Endodermal cell (in vitro differentiated cells): Measurements from ENCODE around the gene LINC01488. TPM values are rescaled to one million over a fixed set of nuclear protein-coding genes. Genes with fewer than 3 reads are reported as not detected.
A peak's percentile ranks its signal among the peaks of the same experiment; 100 is the strongest.

ENCODE experiments used
- DNase-seq: peaks from one replicate; pipeline ENCODE4 v3.0.0-alpha.2; 2017
- H3K27ac ChIP-seq: 2 replicates; pipeline ENCODE4 v1.5.1; 2013; ENCODE audit warnings: mild to moderate bottlenecking, low read depth, low read length, moderate library complexity
- H3K27me3 ChIP-seq: 2 replicates; pipeline ENCODE4 v1.6.1; 2013; ENCODE audit warnings: mild to moderate bottlenecking, low read length, moderate library complexity; ENCODE audit not compliant: insufficient read depth, control insufficient read depth, poor library complexity, severe bottlenecking
- H3K36me3 ChIP-seq: 2 replicates; pipeline ENCODE4 v1.7.0; 2013; ENCODE audit warnings: mild to moderate bottlenecking, low read length, moderate library complexity; ENCODE audit not compliant: control insufficient read depth, insufficient read depth
- H3K4me1 ChIP-seq: one replicate; pipeline ENCODE4 v1.7.0; 2013; ENCODE audit warnings: low read length; ENCODE audit not compliant: control insufficient read depth, insufficient read depth
- H3K4me3 ChIP-seq: 2 replicates; pipeline ENCODE4 v1.5.1; 2013; ENCODE audit warnings: mild to moderate bottlenecking, low read length, moderate library complexity
- H3K9ac ChIP-seq: 2 replicates; pipeline ENCODE4 v1.6.1; 2013; ENCODE audit warnings: mild to moderate bottlenecking, low read length, moderate library complexity; ENCODE audit not compliant: poor library complexity, severe bottlenecking; ENCODE audit errors: extremely low read depth
- H3K9me3 ChIP-seq: 2 replicates; pipeline ENCODE4 v1.6.1; 2013; ENCODE audit warnings: mild to moderate bottlenecking, low read length, moderate library complexity; ENCODE audit not compliant: control insufficient read depth
- H3K27ac Mint-ChIP-seq: 2 replicates; pipeline ENCODE4 v1.8.0; 2020; ENCODE audit warnings: mixed read lengths
- H3K27me3 Mint-ChIP-seq: 2 replicates; pipeline ENCODE4 v1.8.0; 2021; ENCODE audit warnings: mild to moderate bottlenecking, mixed read lengths; ENCODE audit not compliant: insufficient read depth
- H3K36me3 Mint-ChIP-seq: 2 replicates; pipeline ENCODE4 v1.8.0; 2020; ENCODE audit warnings: low read depth, mixed read lengths
- H3K4me1 Mint-ChIP-seq: 2 replicates; pipeline ENCODE4 v1.8.0; 2020; ENCODE audit warnings: mixed read lengths
- H3K4me3 Mint-ChIP-seq: 2 replicates; pipeline ENCODE4 v1.8.0; 2020; ENCODE audit warnings: mild to moderate bottlenecking, moderate library complexity, mixed read lengths
- H3K9me3 Mint-ChIP-seq: 2 replicates; pipeline ENCODE4 v1.8.0; 2020; ENCODE audit warnings: mild to moderate bottlenecking, mixed read lengths
- WGBS, 2 experiments: methylation state at CpG; one replicate each; pipeline versions ENCODE4 v1.1.5 to v1.1.7; 2013; ENCODE audit warnings: missing lambda C conversion rate in 2 of 2, mixed read lengths in 1 of 2; ENCODE audit not compliant: insufficient coverage in 1 of 2, insufficient read length in 1 of 2; 5-methylcytosine and 5-hydroxymethylcytosine counted together
- total RNA-seq, 2 donors: library from RNA; stranded (reverse); fragmentation: NEBNext Ultra II Directional in 1 of 2; extraction: Animal tissue kit (Norgen Biotek cat#: 25700) in 1 of 2; gene quantifications; 2 replicates in 1 of 2; 3 replicates in 1 of 2; pipeline ENCODE4 v1.2.1, GENCODE V29; 2021
- TF ChIP-seq, protein P1 (sequence below): fragments of 200-600 bp; sonication (generic); conservative IDR thresholded peaks from 2 replicates; pipeline ENCODE4 v1.5.0; 2021; ENCODE audit warnings: antibody characterized with exemption, mild to moderate bottlenecking

LINC01488 gene
- total RNA-seq, 2 donors from 2014 or later: not detected

DNA sequence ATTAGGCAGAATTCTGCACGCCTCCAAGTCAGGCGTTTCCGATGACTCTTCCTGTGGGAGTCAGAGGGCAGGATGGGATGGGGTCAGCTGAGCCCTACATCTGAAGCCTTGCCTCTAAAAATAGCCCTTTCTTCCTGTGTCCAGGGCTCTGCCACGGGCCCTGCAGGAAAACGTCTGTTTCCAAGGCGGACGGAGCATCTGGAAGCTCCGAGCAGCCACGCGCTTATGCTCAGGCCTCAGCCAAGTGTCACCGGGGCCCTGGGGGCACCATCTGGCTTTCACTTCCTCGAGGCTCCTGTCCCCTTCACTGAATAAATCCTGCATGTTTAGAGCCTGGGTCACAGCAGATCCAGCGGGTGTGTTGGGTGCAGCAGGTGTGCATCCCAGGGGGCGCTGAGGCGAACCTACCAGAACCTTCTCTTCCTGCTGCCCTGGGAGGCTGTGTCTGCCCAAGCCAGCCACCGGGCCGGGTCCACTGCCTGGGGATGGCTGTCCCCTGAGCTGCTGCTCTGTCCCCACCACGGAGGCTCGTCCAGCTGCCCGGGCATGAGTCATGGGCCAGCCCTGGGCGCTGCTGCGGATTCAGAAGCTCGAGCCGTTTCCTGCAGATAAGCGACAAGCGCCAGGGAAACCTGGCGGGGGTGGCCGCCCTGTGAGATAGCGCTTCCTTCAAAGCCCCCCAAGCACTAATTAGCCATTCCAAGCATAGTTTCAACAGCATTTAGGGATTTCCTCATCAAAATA, 32.0 kb upstream of the LINC01488 start:
- Mint-ChIP-seq H3K9me3 (no peaks in the 10 kb centered on the region), H3K4me3 (no peak overlapping the region), H3K27ac (no peak overlapping the region), H3K27me3 (no peaks in the 10 kb centered on the region), H3K4me1 (peaks cover 3% of the 10 kb centered on the region), H3K36me3 (no peaks in the 10 kb centered on the region)
- H3K4me1 ChIP-seq: no peaks in the 10 kb centered on the region
- no peaks in the 10 kb centered on the region for H3K27me3 ChIP-seq
- no peak overlapping the region for H3K9ac ChIP-seq
- no peak for DNase-seq
- TF ChIP-seq, protein P1, sequence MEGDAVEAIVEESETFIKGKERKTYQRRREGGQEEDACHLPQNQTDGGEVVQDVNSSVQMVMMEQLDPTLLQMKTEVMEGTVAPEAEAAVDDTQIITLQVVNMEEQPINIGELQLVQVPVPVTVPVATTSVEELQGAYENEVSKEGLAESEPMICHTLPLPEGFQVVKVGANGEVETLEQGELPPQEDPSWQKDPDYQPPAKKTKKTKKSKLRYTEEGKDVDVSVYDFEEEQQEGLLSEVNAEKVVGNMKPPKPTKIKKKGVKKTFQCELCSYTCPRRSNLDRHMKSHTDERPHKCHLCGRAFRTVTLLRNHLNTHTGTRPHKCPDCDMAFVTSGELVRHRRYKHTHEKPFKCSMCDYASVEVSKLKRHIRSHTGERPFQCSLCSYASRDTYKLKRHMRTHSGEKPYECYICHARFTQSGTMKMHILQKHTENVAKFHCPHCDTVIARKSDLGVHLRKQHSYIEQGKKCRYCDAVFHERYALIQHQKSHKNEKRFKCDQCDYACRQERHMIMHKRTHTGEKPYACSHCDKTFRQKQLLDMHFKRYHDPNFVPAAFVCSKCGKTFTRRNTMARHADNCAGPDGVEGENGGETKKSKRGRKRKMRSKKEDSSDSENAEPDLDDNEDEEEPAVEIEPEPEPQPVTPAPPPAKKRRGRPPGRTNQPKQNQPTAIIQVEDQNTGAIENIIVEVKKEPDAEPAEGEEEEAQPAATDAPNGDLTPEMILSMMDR: no peak
- H3K27ac ChIP-seq: peak overlapping the region; percentile 81
- no peaks in the 10 kb centered on the region for H3K9me3 ChIP-seq
- 86 to 91% methylated on average over 26 to 29 of the region's 29 CpGs for WGBS, 2 experiments
- H3K4me3 ChIP-seq: no peak overlapping the region
- no peaks in the 10 kb centered on the region for H3K36me3 ChIP-seq

DNA sequence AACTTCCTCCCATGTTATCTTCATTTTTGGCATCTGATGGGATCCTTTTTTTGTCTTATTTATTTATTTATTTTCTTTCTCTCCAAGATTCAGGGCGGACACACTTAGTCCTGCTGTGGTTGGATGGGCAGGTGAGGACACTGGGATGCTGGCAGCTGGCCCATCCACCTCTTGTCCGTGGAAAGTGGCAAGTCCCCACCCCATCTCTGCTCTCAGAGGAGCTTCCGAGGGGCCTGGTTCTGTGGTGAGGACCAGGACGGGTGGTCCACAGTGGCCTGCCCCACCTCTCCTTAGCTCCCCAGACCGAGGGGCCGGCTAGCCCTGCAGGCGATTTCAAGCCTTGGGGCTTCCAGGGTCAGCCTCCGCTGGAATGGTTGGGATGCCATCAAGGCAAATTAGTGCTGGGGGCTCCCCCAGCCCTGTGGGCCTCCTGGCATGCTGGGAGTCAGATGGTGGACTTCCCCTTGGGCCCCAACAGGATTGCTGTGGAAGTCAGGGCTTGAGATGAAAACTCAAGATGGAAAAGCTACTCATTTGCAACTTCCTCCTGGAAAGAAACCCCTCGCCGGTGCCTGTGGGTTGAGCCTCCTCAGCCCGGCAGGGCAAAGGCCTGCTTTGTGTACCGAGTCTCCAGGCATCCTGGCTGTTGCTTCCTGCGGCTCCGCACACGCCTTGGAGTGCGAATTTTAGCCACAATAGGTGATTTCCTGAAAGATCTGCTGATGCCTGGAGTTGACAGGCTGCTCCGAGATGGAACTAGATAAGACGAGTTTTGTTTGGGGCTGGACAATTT, 31.2 kb upstream of the LINC01488 start:
- Mint-ChIP-seq H3K36me3 (no peaks in the 10 kb centered on the region), H3K4me1 (no peaks in the 10 kb centered on the region), H3K27ac (no peak overlapping the region), H3K4me3 (no peak overlapping the region), H3K9me3 (no peaks in the 10 kb centered on the region), H3K27me3 (no peaks in the 10 kb centered on the region)
- H3K9me3 ChIP-seq: no peaks in the 10 kb centered on the region
- H3K27me3 ChIP-seq: no peaks in the 10 kb centered on the region
- no peak overlapping the region for H3K4me3 ChIP-seq
- no peak overlapping the region for H3K9ac ChIP-seq
- no peaks in the 10 kb centered on the region for H3K36me3 ChIP-seq
- no peak overlapping the region for H3K27ac ChIP-seq
- no peak for DNase-seq
- TF ChIP-seq, protein P1: no peak
- WGBS, 2 experiments: 89 to 92% methylated on average over 11 to 18 of the region's 18 CpGs
- H3K4me1 ChIP-seq: no peaks in the 10 kb centered on the region

DNA sequence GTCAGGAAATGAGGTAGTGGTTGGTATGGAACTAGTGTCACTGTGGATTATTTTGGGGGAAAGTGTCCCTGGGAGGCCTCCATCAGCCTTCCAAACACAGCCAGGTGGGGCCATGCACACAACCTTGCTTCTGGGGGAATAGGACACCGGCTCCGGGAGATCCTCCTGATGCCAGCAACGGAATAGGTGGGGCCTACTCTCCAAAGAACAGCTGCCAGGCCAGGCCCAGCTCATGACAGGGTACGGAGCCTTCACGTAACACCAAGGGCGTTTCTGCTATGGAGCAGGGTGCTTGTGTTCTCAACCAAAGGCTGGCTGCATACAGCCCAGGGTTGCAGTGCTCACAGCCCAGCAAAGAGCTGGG, 30.6 kb upstream of the LINC01488 start:
- Mint-ChIP-seq H3K27me3 (no peaks in the 10 kb centered on the region), H3K4me1 (no peaks in the 10 kb centered on the region), H3K27ac (no peak overlapping the region), H3K4me3 (no peak overlapping the region), H3K36me3 (no peaks in the 10 kb centered on the region), H3K9me3 (no peaks in the 10 kb centered on the region)
- Histone ChIP-seq H3K4me3 (no peak overlapping the region), H3K36me3 (no peaks in the 10 kb centered on the region), H3K4me1 (no peaks in the 10 kb centered on the region), H3K27ac (no peak overlapping the region), H3K9ac (no peak overlapping the region), H3K27me3 (no peaks in the 10 kb centered on the region), H3K9me3 (no peaks in the 10 kb centered on the region)
- TF ChIP-seq, protein P1: no peak
- DNase-seq: no peak
- 94 to 96% methylated on average over 6 of the region's 6 CpGs for WGBS, 2 experiments
